Epithelial cell of esophagus (primary cell): Measurements from ENCODE around the gene B4GALT4.
A peak's percentile ranks its signal among the peaks of the same experiment; 100 is the strongest.
"Not testable (repeated sequence)": the region's sequence is repeated elsewhere in the genome, so short reads cannot be mapped to it uniquely, and the experiment has no call there.

Source experiments
- DNase-seq: peaks from one replicate; pipeline ENCODE4 v3.0.0; 2010; ENCODE audit warnings: low read depth
- H3K4me3 ChIP-seq: 2 replicates; pipeline ENCODE4 v1.5.1; 2011; ENCODE audit warnings: mild to moderate bottlenecking, low read length, control low read depth
- TF ChIP-seq, protein P1 (sequence below): IDR thresholded peaks from 2 replicates; pipeline ENCODE4 v1.5.1; 2011; ENCODE audit warnings: low read depth, mild to moderate bottlenecking, low read length, control low read depth, inconsistent platforms; ENCODE audit not compliant: insufficient read depth; ENCODE audit errors: missing control alignments

The B4GALT4 gene, protein sequence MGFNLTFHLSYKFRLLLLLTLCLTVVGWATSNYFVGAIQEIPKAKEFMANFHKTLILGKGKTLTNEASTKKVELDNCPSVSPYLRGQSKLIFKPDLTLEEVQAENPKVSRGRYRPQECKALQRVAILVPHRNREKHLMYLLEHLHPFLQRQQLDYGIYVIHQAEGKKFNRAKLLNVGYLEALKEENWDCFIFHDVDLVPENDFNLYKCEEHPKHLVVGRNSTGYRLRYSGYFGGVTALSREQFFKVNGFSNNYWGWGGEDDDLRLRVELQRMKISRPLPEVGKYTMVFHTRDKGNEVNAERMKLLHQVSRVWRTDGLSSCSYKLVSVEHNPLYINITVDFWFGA

DNA sequence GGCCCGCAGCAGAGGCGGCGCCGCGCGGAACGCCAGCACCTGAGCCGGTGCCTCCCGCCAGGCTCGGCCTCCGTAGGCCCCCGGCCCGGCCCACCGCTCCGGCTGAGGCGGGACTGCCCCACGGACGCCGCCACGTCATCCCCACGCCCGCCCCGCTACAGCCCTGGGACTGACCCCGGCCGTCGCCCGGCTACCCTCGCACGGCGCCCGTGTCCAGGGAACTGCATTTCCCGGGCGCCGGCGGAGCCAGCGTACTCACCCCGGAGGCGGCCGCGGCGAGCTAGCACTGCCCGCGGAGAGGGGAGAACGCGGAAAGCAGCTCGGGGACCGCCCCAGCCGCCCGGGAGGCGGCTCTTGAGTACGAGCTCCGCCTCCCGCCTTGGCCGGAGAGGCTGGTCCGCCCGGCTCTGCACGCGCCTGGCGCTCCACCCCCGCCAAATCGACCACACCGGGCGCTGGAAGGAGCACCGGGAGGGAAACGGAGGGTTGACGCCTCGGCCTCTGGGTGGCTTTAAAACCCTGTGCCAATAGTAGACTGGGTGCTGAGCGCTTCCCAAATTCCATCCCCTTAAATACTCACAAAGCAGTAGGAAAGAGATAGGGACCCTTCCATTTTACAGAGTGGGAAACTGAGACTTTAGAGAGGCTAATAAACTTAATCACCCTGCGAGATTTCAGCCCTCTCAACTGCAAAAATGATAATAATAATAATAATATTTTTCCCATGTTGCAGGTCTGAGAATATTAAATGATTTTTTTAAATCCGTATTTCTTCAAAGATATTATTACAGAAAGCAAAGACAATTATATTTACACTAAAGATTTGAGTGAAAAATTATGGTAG, at the start of gene B4GALT4:
Gene B4GALT4, minus strand, starts transcription at position 288 of the 844 bp plus-strand sequence. CDS start 10,779 bp downstream, outside the sequence.
- TF ChIP-seq, protein P1, sequence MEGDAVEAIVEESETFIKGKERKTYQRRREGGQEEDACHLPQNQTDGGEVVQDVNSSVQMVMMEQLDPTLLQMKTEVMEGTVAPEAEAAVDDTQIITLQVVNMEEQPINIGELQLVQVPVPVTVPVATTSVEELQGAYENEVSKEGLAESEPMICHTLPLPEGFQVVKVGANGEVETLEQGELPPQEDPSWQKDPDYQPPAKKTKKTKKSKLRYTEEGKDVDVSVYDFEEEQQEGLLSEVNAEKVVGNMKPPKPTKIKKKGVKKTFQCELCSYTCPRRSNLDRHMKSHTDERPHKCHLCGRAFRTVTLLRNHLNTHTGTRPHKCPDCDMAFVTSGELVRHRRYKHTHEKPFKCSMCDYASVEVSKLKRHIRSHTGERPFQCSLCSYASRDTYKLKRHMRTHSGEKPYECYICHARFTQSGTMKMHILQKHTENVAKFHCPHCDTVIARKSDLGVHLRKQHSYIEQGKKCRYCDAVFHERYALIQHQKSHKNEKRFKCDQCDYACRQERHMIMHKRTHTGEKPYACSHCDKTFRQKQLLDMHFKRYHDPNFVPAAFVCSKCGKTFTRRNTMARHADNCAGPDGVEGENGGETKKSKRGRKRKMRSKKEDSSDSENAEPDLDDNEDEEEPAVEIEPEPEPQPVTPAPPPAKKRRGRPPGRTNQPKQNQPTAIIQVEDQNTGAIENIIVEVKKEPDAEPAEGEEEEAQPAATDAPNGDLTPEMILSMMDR = no peak
- H3K4me3 ChIP-seq = peak within 1 kb of the TSS; percentile 83

DNA sequence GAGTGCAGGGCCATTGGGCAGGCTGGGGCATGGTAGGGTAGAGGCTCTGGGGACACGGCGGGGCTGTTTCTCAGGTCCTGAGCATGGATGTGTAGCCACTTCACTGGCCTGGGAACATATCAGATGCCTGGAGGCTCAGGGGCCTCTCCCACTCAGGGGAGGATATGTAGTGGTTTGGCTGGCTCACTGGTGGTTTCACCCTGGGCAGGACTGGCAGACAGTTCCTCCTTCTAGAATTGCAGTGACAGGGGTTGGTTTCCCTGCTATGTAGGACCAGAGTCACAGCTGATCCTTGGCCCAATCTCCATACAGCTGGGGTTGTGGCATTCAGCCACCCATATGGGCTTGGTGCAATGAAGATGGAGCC, 48.7 kb upstream of the B4GALT4 start:
- H3K4me3 ChIP-seq = no peak overlapping the region
- TF ChIP-seq, protein P1 = no peak
- DNase-seq = no peak

More for the DNA sequence above, at the start of gene B4GALT4:
- DNase-seq = peak; percentile 93

DNA sequence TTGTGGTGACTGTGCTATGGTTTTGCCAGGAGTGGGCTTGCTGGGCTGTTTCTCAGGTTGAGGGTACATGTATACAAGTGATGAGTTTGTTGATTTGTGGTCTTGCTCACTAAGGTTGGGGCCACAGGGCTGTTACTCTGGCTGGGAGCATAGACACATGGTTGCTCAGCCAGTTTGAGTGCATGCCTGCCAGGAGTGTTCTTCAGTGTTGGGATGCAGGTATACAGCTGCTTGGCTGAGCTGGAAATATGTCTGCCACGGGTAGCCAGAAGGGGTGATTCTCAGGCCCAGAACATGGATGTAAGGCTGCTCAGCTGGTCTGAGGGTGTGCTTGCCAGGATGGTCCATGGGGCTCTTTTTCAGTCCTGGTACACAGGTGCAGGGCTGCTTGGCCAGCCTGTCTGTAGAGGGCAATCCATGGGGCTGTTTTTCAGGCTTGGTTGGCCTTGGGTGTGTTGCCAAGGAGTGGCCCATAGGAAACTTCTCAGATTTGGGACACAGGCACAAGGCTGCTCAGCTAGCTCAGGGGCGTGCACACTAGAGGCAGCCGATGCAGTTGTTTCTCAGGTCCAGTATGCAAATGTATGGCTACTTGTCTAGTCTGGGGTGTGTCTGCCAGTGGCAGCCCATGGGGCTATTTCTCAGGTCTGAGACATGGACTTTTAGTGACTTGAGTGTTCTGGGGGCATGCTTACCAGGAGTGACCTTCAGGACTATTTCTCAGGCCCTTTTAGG, 48.2 kb upstream of the B4GALT4 start:
- DNase-seq = no peak
- no peak overlapping the region for H3K4me3 ChIP-seq
- TF ChIP-seq, protein P1 = no peak

DNA sequence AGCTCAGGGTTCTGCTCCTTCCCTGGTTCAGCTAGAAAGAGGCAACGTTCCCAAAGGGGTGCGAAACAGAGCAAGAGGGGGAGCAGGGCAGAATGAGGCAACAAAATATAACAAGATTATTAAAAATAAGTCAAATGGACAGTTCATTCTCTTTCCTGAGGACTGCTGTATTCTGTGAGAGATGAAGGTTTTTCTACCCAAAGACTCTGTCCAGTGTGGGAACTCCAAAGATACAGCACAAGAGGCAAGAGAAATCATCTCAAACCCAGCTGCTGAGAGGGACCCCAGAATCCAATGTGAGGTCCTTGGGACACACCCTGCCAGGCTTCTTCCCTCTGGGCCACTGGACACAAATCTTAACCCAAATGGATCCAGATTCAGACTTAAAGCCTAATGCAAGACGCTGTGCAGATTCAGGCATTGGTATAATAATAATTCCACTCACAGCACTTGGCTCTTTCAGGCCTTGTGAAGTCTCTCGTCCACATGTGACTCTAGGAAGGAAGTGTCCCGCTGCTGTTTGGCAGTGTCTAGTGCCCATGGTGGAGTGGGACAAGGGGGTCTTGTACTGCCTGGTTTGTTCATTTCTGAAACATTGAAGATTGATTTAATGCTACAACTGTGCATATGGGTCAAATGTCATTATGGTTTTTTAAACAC, 39.0 kb upstream of the B4GALT4 start:
- TF ChIP-seq, protein P1 = no peak
- H3K4me3 ChIP-seq = no peak overlapping the region
- DNase-seq = no peak

DNA sequence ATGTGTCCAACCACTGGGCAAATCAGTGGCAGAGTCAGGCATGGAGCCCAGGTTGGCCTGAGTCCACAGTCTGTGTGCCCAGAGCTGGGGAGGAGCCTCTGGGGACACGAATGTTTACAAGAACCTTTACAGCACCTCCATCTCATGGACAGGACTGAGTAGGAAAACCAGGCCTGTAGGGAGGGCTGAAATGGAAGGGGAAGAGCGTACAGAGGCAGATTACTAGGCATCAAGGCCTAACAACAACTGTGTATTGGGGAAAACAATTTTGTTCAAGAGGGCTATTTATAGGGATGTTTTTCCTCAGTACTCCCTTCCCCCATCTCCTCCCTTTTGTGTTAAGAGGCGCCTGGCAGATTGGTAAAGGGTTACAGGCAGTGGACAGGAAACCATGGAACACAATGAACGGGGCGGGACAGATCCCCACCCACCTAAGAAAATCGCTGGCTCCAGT, 38.5 kb upstream of the B4GALT4 start:
- DNase-seq = no peak
- TF ChIP-seq, protein P1 = no peak
- H3K4me3 ChIP-seq = no peak overlapping the region

DNA sequence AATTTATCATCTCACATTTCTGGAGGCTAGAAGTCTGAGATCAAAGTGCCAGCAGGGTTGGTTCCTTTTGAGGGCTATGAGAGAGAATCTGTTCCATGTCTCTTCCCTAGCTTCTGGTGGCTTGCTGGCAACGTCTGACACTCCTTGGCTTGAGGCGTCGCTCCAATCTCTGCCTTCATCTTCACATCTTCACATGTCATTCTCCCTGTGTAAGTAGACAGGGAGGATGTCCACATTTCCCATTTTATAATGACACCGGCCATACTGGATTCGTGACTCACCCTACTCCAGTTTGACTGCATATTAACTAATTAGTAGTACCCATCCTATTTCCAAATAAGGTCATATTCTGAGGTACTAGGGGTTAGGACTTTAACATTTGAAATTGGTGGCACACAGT, 36.0 kb upstream of the B4GALT4 start:
- TF ChIP-seq, protein P1 = no peak
- DNase-seq = peak; percentile 24

DNA sequence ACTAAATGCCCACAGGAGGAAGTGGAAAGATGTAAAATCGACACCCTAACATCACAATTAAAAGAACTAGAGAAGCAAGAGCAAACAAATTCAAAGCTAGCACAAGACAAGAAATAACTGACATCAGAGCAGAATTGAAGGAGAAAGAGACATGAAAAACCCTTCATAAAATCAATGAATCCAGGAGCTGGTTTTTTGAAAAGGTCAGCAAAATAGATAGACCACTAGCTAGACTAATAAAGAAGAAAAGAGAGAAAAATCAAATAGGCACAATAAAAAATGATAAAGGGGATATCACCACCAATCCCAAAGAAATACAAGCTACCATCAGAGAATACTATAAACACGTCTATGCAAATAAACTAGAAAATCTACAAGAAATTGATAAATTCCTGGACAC, 29.5 kb upstream of the B4GALT4 start:
- DNase-seq, H3K4me3 ChIP-seq: not testable (repeated sequence)

More for the DNA sequence above, 36.0 kb upstream of the B4GALT4 start:
- no peak overlapping the region for H3K4me3 ChIP-seq
